Measurements from ENCODE around the gene FAM124B. TPM values are rescaled to one million over a fixed set of nuclear protein-coding genes. Genes with fewer than 3 reads are reported as not detected.

Gene FAM124B
- total and polyA plus RNA-seq, 2 of the 8 experiments (the other 6 are each of a cell fraction or from before 2014, with no cell fraction given) = 2.1 to 2.6 TPM

- 88% methylated on average over 1 of the region's 1 CpG; no CpG with 5 or more reads in 1 of the 2 experiments for WGBS, 2 experiments (ENCODE audit: extremely low coverage in 1 of 2, insufficient coverage in 1 of 2, insufficient read length in 1 of 2, insufficient replicate concordance in 2 of 2, low coverage in 1 of 2, low lambda C conversion rate in 2 of 2, missing lambda C conversion rate in 1 of 2)
- no peak overlapping the region for H2AK5ac ChIP-seq (ENCODE audit: low read depth, low read length)
- no peak for TF ChIP-seq SRF (IDR thresholded peaks at IDR 0.05; ENCODE audit: low read depth, low read length)
- TF ChIP-seq GTF2F1 (IDR thresholded peaks at IDR 0.05; ENCODE audit: borderline replicate concordance, low read depth, low read length) = no peak
- no peak for TF ChIP-seq CTCF (IDR thresholded peaks at IDR 0.05; ENCODE audit: control extremely low read depth in 1 of 3, insufficient read depth in 1 of 3, low read depth in 1 of 3, low read length in 3 of 3)
- no peak for TF ChIP-seq TAF1 (IDR thresholded peaks at IDR 0.05; ENCODE audit: low read depth, low read length)
- TF ChIP-seq SUZ12 (IDR thresholded peaks at IDR 0.05; ENCODE audit: low read length) = no peak
- TF ChIP-seq CBX8 (IDR thresholded peaks at IDR 0.05; ENCODE audit: borderline replicate concordance, low read depth, low read length) = no peak
- TF ChIP-seq HDAC2 (IDR thresholded peaks at IDR 0.05; ENCODE audit: borderline replicate concordance in 1 of 2, low read depth in 2 of 2, low read length in 2 of 2) = no peak
- TF ChIP-seq RAD21 (IDR thresholded peaks at IDR 0.05 in 1 of 2, conservative IDR thresholded peaks at IDR 0.05 in 1 of 2; ENCODE audit: low read depth in 2 of 2, low read length in 2 of 2) = no peak
- no peak for TF ChIP-seq KDM1A (IDR thresholded peaks at IDR 0.05; ENCODE audit: borderline replicate concordance, low read length)
- no peak for TF ChIP-seq SIX5 (IDR thresholded peaks at IDR 0.05; ENCODE audit: low read depth, low read length)
- TF ChIP-seq EGR1 (IDR thresholded peaks at IDR 0.05; ENCODE audit: borderline replicate concordance, low read depth, low read length) = no peak
- no peak for TF ChIP-seq SIRT6 (IDR thresholded peaks at IDR 0.05; ENCODE audit: low read length)
Measured at GRCh38 chr2:224335991-224336390, 65.9 kb downstream of the FAM124B start.

More at GRCh38 chr2:224335991-224336390, 65.9 kb downstream of the FAM124B start:
- H4K91ac ChIP-seq (replicated peaks; ENCODE audit: insufficient read length, low read length) = no peak overlapping the region
- no peak overlapping the region for H3K56ac ChIP-seq (replicated peaks; ENCODE audit: insufficient read length, low read depth, low read length)
- no peak for FAIRE-seq
- H2BK15ac ChIP-seq (ENCODE audit: low read length) = no peak overlapping the region
- H3K4me2 ChIP-seq (ENCODE audit: insufficient read depth in 1 of 2, low read depth in 2 of 2, low read length in 2 of 2) = no peak overlapping the region
- H2BK120ac ChIP-seq (replicated peaks; ENCODE audit: low read depth, low read length) = no peak overlapping the region
- no peaks in the 10 kb centered on the region for H3K79me2 ChIP-seq (ENCODE audit: control insufficient read depth in 1 of 2, insufficient read depth in 2 of 2, low read length in 2 of 2)
- no peak overlapping the region for H2BK20ac ChIP-seq (ENCODE audit: low read length)
- no peaks in the 10 kb centered on the region for H3K79me1 ChIP-seq (ENCODE audit: low read depth, low read length)
- no peaks in the 10 kb centered on the region for H3K4me1 ChIP-seq (replicated peaks in 1 of 4; ENCODE audit: control insufficient read depth in 3 of 4, insufficient read depth in 4 of 4, low read length in 3 of 4)
- no peak overlapping the region for H3K4ac ChIP-seq (replicated peaks; ENCODE audit: insufficient read length, low read depth, low read length)
- no peak overlapping the region for H2BK12ac ChIP-seq (ENCODE audit: low read depth, low read length)
- no peaks in the 10 kb centered on the region for H3K23me2 ChIP-seq (ENCODE audit: low read depth, low read length)
- H2AFZ ChIP-seq (ENCODE audit: low read length) = no peak overlapping the region
- no peak overlapping the region for H3K27ac ChIP-seq (ENCODE audit: low read depth, low read length)
- CTCF ChIA-PET (ENCODE audit: partially characterized antibody) = interaction anchor here (0.6 kb wide), 1 partner anchor 11 kb away, joined by 3 read pairs; no protein-coding TSS in a partner anchor
- no peak overlapping the region for H2BK5ac ChIP-seq (ENCODE audit: low read depth, low read length)
- H4K20me1 ChIP-seq (replicated peaks in 1 of 2; ENCODE audit: control insufficient read depth in 1 of 2, insufficient read depth in 2 of 2, low read length in 2 of 2) = no peaks in the 10 kb centered on the region
- H3K4me3 ChIP-seq (ENCODE audit: extremely low read depth in 1 of 4, insufficient read depth in 2 of 4, low read depth in 3 of 4, low read length in 4 of 4) = no peak overlapping the region
- no peak overlapping the region for H3K18ac ChIP-seq (ENCODE audit: extremely low read depth, low read length)
- H4K8ac ChIP-seq (ENCODE audit: extremely low read depth, insufficient read depth, low read length) = no peak overlapping the region
- H3K23ac ChIP-seq (ENCODE audit: insufficient read length) = no peak overlapping the region
- no peak overlapping the region for H3K14ac ChIP-seq (ENCODE audit: insufficient read length)
- no peak overlapping the region for H3K9ac ChIP-seq (replicated peaks in 1 of 4; ENCODE audit: extremely low read depth in 1 of 4, low read depth in 3 of 4, low read length in 3 of 4)
- no peak for DNase-seq (ENCODE audit: low read depth in 1 of 2, low spot score in 2 of 2)
- POLR2A ChIA-PET (ENCODE audit: partially characterized antibody) = no interaction called here
- no peak overlapping the region for H4K5ac ChIP-seq (ENCODE audit: insufficient read length, low read depth, low read length)
- H3K9me3 ChIP-seq (ENCODE audit: insufficient read depth in 2 of 2, low read depth in 1 of 2, low read length in 1 of 2) = no peaks in the 10 kb centered on the region
- H3K27me3 ChIP-seq (replicated peaks in 1 of 4; ENCODE audit: control insufficient read depth in 3 of 4, extremely low read depth in 1 of 4, insufficient read depth in 3 of 4, low read length in 3 of 4) = no peaks in the 10 kb centered on the region
- no peaks in the 10 kb centered on the region for H3K36me3 ChIP-seq (ENCODE audit: control insufficient read depth in 2 of 4, insufficient read depth in 4 of 4, low read length in 3 of 4)

Measured in H1 (cell line).